ENCODE results near the gene TNFRSF21.

The TNFRSF21 gene

DNA sequence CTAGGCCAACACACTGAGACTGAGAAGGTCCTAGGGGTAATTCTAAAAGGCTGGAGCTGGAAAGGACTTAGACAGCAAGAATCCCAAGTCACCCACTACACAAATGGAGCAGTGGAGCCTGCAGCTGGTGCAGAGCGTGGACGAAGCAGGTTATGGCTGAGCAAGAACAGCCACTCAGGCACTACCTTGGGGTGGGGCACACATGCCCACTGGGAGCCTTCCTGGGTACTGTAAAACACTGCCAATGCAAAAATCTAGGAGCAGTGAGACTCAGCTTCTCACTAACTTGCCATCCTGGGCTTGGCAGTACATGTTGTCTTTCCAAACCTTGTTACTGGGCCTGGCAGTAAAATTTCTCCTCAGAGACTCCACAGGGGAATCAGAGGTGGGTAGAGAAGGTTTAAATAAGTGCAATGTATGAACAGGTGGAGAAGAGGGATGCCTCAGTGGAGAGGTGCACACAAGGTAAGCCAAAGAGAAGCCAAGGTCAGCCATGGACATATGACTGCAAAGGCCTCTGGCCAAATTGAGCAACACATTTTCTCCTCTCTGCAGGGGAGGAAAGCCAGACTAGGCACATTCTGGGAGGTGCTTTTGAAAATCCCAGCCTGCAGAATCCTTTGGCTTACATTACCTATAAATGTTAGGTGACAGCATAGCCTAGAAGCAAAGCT, 105.6 kb downstream of the TNFRSF21 start:
- DNase-seq: no peak

DNA sequence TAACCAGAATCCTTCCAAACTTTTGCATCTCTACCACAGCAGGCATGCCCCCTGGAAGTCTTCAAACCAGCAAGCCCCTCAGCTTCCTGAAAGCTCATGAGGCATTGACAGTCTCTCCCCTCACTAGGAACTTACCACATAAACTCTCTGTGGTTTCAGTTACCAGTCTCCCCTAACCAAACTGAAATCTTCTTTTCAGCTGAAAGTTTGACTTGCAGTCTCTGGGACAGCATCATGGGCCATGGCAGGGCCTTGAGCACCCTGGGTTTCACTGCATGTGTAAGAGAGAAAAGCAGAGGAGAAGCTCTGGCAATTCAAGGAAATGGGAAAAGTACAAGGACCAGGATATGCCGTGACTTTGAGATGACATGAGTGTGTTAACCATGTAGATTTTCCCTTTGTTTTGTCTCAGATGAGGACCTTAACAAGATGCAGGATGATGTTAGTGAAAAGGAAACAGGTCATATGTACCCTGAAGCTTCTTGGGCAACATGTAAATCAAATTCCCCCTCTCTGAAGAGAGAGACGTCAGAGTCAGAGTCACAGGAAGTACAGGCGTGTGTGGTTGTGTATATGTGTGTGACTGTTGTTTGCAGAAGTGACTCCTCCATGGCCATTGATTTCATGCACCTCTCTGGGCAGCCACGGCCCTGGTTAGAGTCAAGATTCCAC, 106.3 kb downstream of the TNFRSF21 start:
- no peak for DNase-seq

DNA sequence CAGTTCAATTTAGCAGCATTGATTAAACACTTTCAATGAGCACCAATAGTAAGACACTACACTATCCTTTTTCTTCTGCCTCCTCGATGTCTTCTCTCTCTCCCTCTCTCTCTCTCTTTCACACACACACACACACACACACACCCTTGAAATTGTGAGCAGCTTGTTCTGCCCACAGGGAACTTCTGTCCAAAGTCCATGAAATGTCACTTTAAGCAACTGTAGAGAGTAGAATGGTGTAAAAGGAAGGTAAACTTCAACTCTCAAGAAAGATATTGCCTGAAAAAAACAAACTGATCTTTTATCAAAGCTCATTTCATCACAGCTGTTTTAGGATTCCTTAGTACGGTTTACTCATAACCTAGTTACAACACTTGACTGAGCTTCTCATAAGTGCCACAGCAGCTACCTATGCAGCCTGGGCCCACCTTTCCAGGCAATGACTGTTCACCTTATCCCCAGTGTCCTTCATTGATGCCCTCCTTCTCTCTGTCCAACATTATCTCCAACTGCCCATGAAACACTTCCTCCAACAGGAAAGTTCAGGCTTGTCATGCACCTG, 107.0 kb downstream of the TNFRSF21 start:
- no peak for DNase-seq

DNA sequence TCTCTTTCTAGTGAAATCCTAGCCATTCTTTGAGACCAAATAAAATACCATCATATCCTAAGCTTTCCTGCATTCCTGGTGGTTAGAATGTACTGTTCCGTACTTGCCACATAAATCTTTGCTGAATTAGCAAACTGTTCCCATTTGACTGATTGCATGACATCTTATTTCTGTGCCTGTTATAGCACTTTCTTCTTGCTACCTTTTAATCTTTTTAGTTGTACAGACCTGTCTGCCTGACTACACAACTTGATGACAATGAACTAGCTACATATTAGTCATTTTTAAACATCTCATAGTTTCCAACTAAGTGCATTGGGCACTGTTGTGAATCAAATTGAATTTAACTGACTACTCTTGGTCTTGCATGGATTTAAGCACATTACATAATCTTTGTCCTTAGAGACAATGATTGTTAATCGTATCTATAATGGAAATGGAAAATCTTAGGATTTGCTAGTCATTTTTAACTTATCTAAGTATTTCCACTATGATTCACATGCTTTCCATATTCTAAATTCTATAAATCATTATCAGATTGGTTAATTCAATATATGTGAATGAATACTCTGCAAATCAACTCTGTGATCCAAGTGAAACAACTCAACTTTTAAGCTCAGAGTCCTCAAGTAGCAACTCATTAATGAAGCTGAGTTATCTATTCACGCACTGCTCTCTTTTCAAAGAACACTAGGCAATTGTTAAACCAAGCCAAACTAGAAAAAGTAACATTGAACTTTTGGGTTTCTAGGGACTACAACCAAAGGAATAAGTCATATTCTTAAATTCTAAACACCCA, 109.0 kb downstream of the TNFRSF21 start:
- no peak for DNase-seq

DNA sequence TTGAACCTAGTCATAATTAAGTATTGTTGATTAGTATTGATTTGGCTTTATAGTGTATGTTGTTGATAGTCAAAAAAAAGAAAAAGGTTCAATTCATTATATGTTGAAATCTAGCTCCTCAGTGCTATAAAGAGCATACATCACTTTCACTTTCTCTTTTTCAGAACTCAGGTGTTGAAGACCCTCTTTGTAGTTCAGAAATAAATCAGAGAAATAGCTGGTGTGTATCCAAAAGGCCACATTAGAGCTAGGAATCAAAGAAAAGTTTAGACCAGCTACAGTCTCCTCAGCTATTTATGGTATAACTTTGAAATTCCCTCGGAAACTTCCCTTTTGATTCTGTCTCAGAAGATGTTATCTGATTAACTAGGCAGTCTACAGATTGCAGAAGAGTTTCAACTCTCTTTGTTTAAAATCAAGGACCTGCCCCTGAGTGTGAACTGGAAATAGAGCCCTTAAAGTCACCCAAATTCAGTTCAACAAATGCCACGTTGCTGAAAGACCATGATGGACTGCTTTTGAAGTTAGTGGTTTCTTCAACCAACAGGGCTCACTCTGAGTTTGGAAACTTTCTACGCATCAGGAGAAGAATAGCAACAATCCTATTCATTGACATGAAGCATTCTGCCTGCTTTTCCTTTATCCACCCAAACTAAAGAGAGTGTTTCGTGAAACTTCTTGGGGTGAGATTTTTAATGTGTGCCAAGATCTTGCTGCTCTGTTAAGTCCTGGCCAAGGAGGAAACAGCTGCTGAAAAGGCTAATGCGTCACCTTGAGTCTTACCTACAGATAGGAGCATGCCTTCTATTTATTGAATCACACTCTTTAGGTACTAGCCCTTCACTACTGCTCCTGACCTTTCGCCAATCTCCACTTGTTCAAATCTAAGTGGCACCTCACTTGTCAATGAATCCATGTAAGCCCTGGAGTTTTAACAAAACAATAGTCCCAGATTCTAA, 111.7 kb downstream of the TNFRSF21 start:
- no peak for DNase-seq

DNA sequence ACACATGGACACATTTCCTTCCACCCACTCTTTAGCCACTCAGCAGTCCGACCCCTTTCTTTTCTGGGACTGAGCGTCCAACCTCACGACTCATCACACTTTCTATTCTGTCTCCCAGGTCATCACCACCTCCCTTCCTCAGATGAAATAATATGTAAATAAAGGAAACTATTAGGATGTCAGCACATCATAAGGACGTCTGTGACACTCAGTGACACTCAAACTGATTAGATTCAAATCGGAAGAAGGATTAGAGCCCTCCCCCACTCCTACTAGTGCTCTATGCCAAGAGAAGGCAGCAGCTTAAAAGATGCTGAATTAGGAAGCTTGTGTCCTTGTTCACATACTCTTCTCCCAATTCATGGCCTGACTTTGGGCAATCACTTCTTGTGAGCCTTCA, 113.6 kb downstream of the TNFRSF21 start:
- DNase-seq: no peak

DNA sequence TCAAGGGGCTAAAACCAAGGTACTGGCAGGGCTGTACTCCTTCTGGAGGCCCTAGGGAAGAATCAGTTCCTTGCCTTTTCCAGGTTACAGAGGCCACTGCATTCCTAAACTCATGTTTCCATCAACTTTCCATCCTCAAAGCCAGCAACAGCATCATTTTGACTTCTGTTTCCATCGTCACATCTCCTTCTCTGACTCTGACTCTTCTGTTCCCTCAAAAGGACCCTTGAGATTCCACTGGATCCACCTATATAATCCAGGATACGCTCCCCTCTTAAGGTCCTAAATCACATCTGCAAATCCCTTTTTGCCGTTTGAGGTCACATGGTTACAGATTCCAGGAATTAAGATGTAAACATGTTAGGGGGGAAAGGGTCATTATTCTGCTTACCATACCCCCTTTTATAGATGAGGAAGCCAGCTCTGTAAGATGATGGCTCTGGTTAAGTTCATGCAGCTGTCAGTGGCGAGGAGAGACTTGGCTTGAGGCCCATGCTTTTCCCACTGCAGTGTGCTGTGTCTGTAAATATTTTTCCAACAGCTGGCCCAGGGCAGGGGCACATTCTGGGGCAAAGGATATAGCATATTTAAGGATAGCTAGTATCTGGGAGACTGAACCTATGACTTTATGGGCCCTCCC, 114.6 kb downstream of the TNFRSF21 start:
- DNase-seq: no peak

DNA sequence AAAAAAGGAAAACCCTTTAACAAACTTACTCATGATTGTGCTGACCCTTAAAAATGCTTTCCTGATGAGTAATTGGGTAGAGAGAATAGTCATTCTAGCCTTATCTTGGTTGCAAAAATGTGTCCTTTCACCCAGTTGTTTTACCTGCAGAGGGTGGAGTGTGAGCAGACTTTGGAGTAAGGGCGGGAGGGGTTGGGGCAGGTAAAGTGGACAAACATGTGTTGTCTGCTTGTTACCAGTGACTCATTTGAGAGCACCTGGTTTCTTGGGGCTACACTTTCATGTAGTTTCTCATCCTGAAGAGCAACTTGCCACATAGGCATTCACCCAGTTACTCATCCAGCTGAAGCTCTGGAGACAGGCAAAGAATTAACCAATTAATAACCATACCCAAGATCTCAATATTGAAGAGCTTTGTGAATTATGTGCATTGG, 121.1 kb downstream of the TNFRSF21 start:
- DNase-seq: no peak

DNA sequence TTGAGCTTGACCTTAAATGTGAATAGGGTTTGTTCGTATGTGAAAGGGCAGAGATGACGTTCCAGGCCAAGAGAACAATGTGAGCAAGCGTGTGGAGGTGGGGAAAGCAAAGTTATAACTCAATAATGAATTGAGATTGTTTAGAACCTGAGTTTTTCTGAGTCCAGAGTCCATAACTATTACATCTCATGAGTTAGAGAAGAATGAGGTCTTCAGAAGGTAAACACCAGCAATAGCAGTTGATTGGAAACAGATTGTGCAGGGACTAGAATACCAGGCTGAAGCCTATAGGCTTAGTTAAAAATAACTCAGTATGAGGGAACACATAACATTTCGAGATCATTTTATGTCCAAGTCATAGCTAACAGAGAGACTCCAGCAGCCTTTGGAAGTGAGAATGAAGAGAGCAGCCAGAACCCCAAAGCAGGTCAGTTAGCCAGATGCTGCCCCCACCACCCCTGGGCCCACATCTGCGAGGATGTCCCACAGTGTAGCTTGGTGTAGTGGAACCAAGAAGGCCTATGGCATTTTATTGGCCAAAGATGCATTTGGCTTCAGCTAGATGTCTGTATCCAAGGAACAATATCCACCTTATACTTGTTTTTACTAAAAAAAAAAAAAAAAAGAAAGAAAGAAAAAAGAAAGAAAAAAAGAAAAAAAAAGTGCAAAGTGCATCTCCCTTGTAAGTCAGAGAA, 121.7 kb downstream of the TNFRSF21 start:
- DNase-seq: no peak

DNA sequence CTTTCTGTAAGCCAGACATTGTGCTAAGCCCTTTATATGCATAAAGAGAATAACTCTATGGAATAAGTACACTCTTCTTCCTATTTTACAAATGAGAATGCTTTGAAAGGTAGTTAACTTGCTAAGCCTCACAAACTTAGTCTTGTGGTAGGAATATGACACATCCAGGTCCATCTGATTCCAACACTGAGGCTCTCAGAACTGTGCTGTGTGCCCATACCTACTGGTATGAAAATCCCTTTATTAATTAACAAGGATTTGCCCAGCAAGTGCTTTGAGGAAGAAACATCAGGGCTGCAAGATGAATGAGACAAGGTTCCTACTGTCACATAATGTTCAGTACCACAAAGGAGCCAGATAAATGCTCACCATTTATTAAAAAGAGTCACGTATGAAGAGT, 122.6 kb downstream of the TNFRSF21 start:
- DNase-seq: no peak

DNA sequence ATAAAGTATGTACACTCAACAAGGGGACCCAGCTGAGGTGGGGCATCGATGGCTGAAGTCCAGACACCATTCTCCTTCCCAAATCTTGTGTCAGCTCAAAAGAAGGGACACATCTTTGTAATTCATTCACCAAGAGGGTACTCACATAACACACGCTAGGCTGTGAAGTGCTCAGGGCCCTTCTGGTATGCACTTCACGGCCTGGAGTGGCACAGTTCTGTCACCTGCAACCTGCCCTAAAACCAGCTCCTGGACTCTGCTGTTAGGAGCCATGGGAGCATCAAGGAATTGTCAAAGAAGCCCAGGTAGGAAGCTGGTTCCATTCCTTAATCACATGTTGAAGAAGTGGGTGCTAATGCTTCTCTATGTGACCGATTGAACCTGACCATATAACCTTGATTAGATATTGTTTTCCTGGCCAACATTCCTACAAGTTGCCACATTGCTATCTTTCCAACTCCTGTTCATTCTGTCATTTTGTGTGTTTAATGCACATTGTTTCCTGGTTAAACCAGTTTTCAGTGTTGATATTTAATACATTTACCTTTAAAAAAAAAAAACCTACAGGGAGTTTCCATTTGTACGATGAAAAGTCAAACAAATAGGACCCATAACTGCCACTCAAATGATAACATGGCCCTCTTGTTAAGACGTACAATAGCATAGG, 127.3 kb downstream of the TNFRSF21 start:
- no peak for DNase-seq

DNA sequence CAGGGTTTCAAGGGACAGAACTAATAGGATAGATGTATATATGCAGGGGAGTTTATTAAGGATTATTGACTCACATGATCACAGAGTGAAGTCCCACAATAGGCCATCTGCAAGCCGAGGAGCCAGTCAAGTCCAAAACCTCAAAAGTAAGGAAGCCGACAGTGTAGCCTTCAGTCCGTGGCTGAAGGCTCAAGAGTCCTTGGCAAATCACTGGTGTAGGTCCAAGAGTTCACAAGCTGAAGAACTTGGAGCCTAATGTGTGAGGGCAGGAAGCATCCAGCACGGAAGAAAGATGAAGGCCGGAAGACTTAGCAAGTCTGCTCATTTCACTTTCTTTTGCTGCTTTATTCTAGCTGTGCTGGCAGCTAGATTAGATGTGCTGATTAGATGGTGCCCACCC, 128.0 kb downstream of the TNFRSF21 start:
- no peak for DNase-seq
